GM23248 (cell line): Measurements from ENCODE around the gene PDE4DIP.
"Not testable (repeated sequence)": the region's sequence is repeated elsewhere in the genome, so short reads cannot be mapped to it uniquely, and the experiment has no call there.

Source experiments
- EZH2 ChIP-seq: fragments of 200-600 bp; sonication (generic); IDR thresholded peaks from 2 replicates; pipeline ENCODE4 v1.6.1; 2018; ENCODE audit warnings: antibody characterized with exemption, mild to moderate bottlenecking; ENCODE audit not compliant: insufficient read depth, poor library complexity, severe bottlenecking
- EZH2phosphoT487 ChIP-seq: fragments of 200-600 bp; sonication (generic); IDR thresholded peaks from 2 replicates; pipeline ENCODE4 v1.6.1; 2018; ENCODE audit warnings: antibody characterized with exemption, moderate library complexity, mild to moderate bottlenecking, low read depth; ENCODE audit not compliant: insufficient read depth

- not testable (repeated sequence) for TF ChIP-seq EZH2phosphoT487, EZH2
Observed at GRCh38 chr1:148845068-148845467, 840 bp downstream of the PDE4DIP start.
